Measurements from ENCODE around the gene ARHGEF26. TPM values are rescaled to one million over a fixed set of nuclear protein-coding genes. Genes with fewer than 3 reads are reported as not detected.

Gene ARHGEF26
- total RNA-seq, 1 donor = 4.3 TPM

DNA sequence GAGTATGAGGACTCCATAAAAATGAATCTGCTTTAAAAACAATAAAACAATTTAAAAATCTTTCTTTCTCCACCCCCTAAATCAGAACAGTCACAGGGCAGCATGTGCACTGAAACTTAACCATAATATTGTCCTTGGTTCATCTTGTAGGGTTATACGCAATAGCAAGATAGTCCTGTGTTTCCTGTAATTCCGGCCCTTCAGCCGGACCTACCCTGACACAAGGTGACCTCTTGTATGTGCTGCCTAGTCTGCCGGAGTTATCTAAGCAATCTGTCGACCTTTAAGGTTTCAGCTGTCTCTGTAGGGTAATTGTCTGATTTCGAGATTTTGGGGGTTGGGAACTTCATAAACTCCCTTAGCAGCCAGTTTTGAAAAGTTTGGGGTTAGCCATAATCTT, 103.2 kb downstream of the ARHGEF26 start:
- TF ChIP-seq, protein P1, sequence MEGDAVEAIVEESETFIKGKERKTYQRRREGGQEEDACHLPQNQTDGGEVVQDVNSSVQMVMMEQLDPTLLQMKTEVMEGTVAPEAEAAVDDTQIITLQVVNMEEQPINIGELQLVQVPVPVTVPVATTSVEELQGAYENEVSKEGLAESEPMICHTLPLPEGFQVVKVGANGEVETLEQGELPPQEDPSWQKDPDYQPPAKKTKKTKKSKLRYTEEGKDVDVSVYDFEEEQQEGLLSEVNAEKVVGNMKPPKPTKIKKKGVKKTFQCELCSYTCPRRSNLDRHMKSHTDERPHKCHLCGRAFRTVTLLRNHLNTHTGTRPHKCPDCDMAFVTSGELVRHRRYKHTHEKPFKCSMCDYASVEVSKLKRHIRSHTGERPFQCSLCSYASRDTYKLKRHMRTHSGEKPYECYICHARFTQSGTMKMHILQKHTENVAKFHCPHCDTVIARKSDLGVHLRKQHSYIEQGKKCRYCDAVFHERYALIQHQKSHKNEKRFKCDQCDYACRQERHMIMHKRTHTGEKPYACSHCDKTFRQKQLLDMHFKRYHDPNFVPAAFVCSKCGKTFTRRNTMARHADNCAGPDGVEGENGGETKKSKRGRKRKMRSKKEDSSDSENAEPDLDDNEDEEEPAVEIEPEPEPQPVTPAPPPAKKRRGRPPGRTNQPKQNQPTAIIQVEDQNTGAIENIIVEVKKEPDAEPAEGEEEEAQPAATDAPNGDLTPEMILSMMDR (IDR thresholded peaks at IDR 0.05; ENCODE audit: insufficient read depth, low read length) = no peak
- no peak overlapping the region for H3K4me3 ChIP-seq (ENCODE audit: low read depth, low read length)

DNA sequence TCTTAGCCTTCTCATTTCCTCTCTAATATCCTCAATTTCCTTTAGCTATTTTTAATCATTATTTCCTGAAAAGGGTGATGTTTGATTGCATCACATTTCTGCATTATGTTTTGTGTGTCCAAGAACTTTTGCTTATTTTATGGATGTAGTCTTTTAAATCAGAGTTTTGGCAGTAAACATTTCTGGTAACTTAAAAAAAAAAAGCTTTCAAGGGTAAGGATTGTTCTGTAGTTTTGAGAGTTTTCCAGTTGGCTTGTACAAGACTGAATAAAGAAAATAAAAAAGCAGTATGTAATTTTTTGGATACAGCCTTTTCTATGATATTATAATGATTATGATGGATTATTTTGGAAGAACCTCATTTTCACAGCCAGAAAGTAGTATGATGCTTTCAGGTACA, 103.7 kb downstream of the ARHGEF26 start:
- no peak overlapping the region for H3K4me3 ChIP-seq (ENCODE audit: low read depth, low read length)
- DNase-seq (ENCODE audit: low read depth) = peak; percentile 26
- TF ChIP-seq, protein P1 (IDR thresholded peaks at IDR 0.05; ENCODE audit: insufficient read depth, low read length) = no peak

More for the DNA sequence above, 103.2 kb downstream of the ARHGEF26 start:
- DNase-seq (ENCODE audit: low read depth) = no peak

DNA sequence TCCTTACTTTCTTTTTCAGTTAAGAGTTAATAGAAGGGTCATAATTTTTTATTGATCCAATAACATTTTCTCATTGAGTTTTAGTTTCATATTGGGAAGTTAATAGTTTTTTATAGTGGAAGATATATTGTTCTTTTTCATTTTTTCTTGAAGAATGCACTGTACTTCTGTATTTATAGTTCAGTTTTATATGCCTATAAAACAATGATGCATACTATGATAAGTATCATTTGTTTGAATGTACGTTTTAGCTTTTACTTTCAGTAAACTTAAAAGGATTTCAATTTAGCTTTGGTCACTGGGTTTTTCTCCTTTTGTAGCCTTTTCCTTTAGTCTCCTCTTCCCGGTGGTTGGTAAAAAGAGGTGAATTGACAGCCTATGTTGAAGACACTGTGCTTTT, 104.3 kb downstream of the ARHGEF26 start:
- H3K4me3 ChIP-seq (ENCODE audit: low read depth, low read length) = no peak overlapping the region
- TF ChIP-seq, protein P1 (IDR thresholded peaks at IDR 0.05; ENCODE audit: insufficient read depth, low read length) = no peak

DNA sequence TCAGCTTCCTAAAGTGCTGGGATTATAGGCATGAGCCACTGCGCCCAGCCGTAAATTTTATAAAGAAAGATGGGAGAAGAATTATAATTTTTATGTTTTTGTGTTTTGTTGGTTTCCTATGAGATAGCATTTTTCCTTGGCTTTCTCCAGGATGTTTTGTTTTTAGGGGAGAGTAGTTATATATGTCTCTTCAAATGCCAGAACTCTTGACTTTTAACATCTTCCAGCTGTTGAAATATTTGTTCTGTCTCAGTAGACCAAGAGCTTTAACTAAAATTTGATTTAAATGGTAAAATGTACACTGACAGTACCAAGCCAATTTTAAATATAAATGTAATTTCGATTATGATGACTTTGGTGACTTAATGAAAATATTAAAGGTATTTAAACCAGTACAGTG, 106.3 kb downstream of the ARHGEF26 start:
- TF ChIP-seq, protein P1 (IDR thresholded peaks at IDR 0.05; ENCODE audit: insufficient read depth, low read length) = no peak
- DNase-seq (ENCODE audit: low read depth) = no peak
- H3K4me3 ChIP-seq (ENCODE audit: low read depth, low read length) = no peak overlapping the region

More for the DNA sequence above, 104.3 kb downstream of the ARHGEF26 start:
- DNase-seq (ENCODE audit: low read depth) = no peak

DNA sequence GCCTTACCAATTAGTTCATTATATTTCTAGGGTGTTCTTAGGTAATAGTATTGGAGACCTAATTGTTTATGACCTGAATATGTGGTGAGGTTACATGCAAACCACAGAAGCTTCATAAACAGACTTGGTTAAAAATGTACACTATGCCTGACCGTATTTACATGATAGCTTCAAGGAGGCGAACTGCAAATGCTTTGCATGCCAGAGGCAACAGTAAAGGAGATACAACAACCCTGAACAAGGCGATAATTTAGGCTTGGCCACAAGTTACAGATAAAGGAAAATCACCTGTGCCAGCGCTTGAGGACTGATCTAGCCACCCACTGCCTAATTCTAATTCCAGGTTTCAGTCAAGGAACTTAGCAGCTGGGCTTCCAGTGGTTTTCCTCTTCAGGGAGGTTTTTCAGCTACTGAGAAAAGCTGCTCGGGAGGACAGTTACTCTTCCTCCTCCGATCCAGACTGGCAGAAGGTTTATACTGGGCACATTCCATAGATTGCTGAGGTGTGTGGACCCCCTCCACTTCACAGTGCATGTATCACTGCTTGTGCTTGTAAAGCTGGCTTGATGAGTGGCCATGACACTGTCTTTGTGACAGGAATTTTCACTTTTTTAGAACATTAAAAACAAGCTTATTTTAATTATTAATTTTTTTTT, 107.5 kb downstream of the ARHGEF26 start:
- no peak for DNase-seq (ENCODE audit: low read depth)
- H3K4me3 ChIP-seq (ENCODE audit: low read depth, low read length) = no peak overlapping the region
- TF ChIP-seq, protein P1 (IDR thresholded peaks at IDR 0.05; ENCODE audit: insufficient read depth, low read length) = no peak

DNA sequence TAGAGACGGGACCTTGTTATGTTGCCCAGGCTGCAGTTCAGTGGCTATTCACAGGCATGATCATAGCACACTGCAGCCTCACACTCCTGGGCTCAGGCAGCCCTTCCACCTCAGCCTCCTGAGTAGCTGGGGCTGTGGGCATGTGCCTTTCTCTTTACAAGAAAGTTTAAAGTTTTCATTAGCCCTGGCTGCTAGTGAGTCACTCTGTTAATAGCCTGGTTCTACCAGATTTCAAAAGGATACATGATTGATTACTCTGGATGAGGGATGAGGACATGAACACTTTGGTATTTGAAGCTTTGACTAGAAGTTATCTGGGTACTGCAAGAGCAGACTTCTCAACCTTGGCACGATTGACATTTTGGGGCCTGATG, 108.0 kb downstream of the ARHGEF26 start:
- H3K4me3 ChIP-seq (ENCODE audit: low read depth, low read length) = no peak overlapping the region
- DNase-seq (ENCODE audit: low read depth) = no peak
- TF ChIP-seq, protein P1 (IDR thresholded peaks at IDR 0.05; ENCODE audit: insufficient read depth, low read length) = no peak

DNA sequence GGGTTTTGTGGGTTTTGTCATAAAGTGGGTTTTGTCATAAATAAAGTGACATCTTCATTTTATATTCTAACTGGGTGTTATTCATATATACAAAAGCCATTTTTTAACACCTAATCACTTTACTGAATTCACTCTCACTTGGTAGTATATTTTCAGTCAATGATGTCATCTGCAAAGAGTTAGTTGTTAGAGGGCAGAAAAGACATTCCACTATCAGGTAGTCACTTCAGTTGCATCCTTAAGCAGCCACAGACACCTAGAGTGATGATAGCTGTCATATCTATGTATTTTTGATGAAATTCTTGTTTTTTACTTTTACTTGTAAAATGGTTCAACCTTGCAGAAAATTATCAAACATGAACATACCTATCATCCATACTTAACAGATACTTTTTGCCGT, 114.1 kb downstream of the ARHGEF26 start:
- no peak overlapping the region for H3K4me3 ChIP-seq (ENCODE audit: low read depth, low read length)
- TF ChIP-seq, protein P1 (IDR thresholded peaks at IDR 0.05; ENCODE audit: insufficient read depth, low read length) = no peak
- no peak for DNase-seq (ENCODE audit: low read depth)
